Left hindlimb (tissue), 1 donor: Measurements from ENCODE around the gene ADGRA3.
"Not testable (repeated sequence)": the region's sequence is repeated elsewhere in the genome, so short reads cannot be mapped to it uniquely, and the experiment has no call there.

ENCODE experiments used
- DNase-seq: peaks from one replicate; pipeline ENCODE4 v3.0.0-alpha.2; 2018

ADGRA3 gene

DNA sequence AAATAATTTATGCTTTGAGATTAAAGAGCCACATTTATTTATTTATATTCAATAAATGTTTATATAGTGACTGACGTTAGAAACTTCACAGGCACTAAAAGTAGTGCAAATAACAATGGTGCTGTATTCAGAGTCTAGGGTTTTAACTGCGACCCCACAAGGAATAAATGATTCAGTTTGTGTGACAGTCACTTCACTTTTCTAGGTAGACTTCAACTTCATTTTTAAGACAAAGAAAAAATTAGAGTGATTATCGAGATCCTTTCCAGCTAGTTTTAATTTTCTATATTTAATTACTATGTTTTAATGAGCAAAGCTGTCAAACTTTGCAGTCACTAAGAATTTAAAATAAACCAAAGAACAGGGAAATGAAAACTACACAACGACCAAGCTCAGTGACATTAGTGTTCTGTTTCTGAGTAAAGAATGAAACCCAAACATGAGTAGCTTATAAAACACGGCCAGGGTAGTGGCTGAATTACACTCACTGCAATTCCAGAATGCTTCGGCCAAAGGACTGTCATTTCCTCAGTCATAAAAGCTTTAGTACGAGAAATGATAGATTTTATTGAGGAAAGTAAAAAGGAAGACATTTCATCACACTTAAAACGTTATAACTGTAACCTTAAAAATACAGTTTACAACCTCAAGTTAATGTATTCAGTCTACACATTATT is 38.6 kb downstream of the ADGRA3 start:
- no peak for DNase-seq

DNA sequence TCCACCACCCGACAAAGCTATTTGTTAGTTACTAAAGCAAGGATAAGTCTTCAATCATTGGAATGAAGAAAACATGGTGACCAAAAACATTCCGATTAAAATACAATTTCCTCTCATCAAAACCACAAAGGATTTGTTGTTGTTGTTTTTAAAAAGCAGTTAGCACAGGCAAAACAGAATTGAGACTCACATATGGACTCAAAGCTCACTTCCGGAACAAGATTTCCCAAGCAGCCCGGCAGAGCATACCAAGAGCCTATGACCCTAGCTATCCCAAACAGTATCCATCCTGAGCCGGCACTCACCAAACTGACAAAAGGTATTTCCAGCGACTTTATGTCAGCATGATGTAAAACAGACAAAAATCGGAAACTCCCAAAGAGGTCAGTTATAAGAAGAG is 39.9 kb downstream of the ADGRA3 start:
- DNase-seq = no peak

DNA sequence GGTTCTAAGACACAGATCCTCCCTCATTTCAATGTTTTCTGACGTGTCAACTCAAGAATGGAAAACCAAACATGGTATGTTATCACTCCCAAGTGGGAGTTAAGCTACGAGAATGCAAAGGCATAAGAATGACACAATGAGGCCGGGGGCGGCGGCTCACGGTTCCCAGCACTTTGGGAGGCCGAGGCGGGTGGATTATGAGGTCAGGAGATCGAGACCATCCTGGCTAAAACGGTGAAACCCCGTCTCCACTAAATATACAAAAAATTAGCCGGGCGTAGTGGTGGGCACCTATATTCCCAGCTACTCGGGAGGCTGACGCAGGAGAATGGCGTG is 40.6 kb downstream of the ADGRA3 start:
- not testable (repeated sequence) for DNase-seq

DNA sequence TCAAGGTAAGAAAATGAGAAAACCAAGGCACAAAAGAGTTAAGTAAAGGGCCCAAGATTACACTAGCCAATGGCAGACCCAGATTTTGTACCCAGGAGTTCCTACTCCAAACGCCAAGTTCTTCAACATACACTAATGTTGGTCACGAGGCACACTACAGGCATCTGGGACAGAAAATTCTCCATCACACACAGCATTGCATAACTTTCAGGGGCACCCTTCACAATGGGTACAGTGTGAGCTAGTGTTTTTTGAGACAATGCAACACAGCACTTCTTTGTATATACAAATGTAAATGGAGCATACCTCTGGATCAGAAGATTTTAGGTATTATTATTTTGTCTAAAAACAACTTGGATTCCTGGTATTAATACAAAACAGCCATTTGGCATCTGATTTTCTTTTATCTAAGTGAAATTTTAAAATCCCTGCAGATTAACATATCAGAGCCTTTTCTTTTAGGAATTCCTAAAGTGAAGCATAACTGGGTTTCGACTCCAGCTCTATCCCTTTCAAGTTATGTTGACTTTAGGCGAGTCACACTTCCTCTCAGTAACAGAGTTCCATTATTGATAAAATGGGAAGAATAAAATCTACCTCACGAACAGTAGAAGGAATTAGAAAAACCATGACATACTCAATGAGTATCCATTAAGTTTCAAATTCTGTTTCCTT is 41.1 kb downstream of the ADGRA3 start:
- no peak for DNase-seq

DNA sequence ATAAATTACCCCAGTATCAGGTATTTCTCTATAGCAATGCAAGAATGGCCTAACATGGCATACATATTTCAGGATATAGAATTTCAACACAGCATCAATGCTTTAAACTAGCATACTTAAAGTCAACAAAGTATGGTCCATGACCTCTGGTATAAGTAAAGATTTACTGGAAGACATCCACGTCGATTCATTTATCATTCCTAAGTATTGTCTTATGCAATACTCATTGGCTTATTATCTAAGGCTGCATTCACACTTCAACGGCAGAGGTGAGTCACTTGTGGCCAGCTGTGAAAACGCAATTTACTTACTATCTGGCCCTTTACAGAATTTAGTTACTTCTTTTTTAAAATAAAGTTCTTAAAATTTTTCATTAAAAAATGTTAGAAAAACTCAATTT is 42.6 kb downstream of the ADGRA3 start:
- DNase-seq = no peak

DNA sequence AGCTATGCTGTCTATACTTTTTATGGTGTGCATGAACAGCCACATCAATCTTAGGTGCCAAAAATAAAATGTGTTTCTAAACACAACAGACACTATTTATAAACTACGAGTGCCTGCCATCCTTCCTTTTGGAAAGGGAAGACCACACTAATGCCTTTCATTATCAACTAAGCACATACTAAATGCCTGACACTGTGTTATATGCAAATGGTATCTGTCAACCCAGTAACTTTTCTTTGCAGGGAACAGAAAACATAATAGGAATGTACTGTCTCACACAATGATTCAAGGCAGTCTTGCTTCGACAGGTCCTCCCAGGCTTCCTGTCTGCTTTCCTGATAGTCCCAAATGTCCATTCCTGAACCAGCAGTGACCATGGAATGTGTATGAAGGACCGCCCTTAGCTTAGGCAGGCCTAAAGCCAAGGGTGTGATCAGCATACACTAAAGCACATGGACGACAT is 43.8 kb downstream of the ADGRA3 start:
- DNase-seq = no peak

DNA sequence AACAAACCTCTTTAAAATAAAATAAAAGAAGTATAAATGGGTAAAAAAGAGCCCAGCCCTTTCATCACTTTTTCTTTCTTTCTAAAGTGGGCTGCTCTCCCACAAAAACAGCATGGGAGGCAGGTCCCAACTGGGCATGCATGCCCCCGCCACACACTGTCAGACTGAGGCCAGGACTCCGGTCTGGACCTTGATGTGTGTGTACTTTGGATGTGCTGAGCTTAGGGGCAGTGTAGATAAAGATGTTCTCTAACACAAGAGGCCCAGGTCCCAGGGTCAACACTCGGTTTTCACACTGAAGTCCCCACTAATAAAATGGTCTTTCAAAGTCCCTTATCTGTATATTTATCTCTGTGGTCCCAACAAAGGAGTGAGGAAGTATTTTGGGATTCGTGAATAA is 44.4 kb downstream of the ADGRA3 start:
- no peak for DNase-seq

DNA sequence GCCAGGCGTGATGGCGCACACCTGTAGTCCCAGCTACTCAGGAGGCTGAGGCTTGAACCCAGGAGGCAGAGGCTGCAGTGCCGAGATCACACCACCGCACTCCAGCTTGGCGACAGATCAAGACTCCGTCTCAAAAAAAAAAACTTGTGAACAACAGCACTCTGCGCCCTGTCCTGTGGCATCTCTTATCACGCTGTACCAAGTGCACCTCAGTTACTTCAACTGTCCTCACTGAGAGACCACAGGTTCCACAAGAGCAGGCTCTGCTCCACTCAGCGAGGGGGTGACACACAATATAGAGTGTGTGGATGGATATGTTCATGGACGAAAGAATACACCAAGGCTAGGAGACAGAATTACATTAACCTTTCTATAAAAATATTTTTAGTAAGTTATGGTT is 49.3 kb downstream of the ADGRA3 start:
- DNase-seq = no peak

DNA sequence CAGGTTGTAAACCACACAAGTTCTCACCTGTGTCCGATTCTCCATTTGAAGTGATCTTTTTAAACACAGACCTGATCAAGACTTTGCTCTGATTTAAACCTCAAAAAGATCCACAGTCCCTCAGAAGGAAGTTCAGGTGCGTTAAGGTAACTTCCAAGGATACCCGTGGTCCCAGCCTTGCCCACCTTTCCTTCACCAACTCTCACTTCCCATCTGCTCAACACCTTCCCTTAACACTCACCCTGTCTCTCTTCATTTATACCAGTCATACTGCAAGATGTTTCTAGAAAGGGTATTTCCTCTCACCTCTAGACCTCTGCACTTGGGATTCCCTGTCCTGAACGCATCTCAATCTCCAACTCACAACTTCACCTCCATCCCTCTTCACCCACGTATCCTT is 49.9 kb downstream of the ADGRA3 start:
- no peak for DNase-seq

DNA sequence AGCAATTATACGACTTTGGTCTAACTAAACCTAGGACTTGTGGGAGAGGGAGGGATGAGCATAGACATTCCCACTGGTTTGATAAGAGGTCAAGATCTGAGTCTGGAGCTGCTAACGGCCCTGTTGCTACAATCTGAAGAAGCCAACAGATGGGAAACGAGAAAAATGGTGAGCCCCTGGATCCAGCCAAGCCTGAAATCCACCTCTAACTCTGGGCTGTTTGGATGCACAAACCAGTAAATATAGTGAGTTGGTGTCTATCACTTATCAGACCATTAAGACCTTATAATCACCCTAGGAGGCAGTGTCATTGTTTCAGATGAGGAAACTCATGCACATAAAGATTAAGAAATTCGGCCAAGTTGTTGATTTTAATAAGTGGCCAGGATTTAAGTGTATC is 50.5 kb downstream of the ADGRA3 start:
- DNase-seq = no peak

DNA sequence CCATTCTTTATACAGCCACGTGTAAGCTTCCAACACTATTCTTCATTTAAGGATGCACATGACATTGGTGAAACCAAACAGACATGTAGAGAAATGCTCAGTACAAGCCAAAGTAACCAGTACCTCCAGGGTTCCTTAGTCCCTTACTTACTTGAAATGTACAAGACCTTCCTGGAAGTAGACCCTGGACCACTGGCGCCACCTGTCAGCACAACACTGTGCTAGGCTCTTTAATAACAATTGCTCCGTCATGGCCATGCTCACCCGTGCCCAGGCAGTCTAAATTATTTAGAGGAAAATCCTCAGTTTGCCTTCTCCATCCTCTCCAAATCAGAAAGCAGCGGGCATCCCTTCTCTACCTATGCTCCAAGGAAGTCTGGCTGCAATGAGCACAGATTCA is 52.7 kb downstream of the ADGRA3 start:
- DNase-seq = no peak

DNA sequence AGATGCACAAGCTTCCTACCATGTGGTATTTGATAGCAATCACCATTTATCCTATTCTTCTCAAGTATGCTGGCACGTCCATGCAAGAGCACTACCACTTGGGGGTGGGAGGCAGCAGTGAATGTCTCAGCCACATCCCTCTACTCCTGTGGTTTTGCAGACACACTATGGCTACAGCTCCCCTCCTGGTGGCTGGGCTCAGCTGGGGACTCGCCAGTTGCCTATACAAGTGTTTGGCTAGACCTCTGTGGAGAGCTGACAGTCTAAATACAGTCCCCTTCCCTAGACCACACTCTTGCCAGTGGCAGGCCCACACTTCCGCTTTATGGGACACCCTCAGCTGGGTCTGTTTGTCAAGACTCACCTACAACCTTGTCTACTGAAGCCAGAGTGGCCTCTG is 53.2 kb downstream of the ADGRA3 start:
- no peak for DNase-seq

DNA sequence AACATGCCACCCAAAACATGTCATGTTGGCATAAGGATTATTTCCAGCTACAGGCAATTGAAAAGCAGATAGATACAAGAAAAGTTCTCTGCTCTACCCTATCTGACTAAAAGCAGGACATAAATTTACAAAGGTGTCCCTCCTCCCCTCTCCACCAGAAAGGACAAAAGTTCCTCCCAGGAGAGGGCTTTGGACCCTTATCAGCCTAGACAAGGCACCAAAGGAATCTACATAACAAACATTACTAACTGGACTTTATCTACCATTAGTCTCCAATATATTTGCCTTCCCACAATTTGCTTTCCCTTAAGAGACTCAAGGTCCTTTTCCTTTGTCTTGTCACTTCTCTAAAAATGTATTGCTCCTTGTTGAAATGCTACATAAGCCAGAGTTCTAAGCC is 55.6 kb downstream of the ADGRA3 start:
- no peak for DNase-seq

DNA sequence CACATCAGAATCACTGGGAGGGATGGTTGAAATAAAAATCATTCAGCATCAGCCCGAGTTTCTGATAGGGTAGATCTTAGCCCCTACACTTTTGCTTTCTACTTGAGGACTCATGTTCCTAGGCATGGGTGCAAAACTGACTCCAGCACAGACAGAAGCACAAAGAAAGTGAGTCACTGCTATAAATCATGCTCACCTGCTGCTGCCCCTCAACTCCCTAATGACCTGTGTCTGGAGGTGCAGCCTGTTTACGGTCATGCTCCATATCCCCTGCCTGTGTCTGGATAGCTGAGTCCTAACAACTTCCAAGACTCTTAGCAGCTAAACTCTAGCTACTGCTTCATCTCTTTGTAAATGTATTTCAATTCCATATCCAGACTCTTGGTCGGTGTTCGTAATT is 57.8 kb downstream of the ADGRA3 start:
- DNase-seq = no peak

DNA sequence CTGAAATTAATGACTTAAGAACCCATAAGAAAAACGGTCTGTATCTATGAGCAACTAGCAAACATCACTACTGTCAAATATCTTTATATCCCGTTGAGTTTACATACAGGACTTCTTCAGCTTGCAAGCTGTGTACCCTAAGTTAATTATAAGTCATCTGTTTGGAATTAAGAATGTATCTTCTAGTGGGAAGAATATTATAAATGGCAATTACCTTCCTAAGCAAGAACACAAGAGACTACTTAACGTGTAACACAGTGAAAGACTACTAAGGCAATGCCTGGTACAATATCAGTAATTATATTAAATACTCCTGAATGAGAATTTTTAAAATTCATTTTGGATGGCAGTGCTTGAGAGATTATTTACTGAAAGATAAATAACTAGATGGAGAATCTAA is 58.5 kb downstream of the ADGRA3 start:
- no peak for DNase-seq

DNA sequence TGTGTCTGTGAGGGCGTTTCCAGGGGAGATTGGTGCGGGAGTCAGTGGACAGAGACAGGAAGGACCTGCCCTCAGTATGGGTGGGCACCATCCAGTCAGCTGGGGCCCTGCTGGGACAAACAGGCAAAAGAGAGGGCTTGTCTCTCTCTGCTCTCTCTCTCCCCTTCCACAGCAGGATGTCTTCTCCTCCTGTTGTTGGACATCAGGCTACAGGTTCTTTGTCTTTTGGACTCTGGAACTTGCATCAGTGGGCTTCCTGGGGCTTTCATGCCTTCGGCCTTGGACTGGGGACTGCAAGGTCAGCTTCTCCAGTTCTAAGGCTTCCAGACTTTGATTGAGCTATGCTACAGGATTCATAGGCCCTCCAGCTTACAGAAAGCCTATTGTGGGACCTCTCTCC is 59.6 kb downstream of the ADGRA3 start:
- no peak for DNase-seq

DNA sequence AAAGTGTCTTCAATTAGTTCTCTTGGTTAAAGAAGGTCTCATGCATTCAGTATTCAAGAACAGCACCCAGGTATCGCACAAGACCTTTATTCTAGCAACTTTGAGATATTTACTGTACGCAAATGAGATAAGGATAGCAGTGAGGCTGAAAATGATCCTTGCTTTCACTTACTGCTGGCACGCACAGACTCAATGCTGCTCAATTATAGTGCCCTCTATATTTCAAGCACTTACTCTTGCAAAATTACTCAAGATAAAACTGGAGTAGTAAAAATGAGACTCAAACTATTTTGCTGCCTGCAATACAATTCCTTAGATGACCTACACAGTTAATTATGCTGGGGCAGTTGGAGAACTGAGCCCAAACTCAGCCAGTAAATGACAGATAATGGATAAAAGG is 60.9 kb downstream of the ADGRA3 start:
- no peak for DNase-seq

DNA sequence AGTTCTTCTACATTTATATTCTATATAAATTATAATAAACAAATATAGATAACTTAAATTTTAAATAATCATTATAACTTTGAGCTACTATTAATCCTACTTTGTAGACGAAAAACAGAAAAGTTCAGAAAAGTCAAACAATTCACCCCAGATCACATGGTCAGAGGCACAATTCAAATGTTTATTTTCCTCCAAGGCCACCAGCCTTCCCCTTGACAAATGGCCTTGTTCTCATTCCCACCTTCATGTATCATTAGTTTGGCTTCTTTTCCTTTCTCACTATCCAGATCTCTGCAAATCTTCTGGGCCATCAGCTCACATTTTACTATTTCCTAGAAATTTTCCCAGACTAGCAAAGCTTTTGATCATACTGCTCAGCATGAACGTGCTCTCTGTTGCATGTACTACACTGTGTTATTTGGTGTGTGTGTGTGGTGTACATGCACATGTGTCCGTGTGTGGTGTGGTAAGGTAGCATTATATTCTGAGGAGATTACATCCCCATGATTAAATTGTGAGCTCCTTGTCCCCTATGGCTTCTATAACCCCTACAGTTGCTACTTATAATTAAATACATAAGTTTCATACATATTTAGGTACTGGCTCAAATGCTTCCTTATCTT is 61.5 kb downstream of the ADGRA3 start:
- DNase-seq = no peak

DNA sequence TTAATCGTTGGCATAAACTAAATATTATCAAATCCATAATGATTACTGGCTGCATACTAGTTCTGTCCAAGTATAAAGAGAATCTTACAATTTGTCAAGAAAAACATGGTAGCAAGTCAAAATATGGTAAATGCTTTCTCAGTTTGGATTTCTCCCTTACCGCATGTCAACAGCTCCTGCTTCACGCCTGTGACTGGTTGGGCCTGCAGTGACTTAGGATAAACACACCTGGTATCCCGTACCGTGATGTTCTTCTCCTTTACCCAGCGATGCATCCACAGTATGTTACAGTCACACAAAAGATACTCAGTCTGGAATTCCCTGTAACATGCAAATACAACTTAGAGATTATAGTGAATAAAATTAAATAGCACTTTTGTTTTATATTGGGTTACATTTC is 71.1 kb downstream of the ADGRA3 start:
- no peak for DNase-seq

DNA sequence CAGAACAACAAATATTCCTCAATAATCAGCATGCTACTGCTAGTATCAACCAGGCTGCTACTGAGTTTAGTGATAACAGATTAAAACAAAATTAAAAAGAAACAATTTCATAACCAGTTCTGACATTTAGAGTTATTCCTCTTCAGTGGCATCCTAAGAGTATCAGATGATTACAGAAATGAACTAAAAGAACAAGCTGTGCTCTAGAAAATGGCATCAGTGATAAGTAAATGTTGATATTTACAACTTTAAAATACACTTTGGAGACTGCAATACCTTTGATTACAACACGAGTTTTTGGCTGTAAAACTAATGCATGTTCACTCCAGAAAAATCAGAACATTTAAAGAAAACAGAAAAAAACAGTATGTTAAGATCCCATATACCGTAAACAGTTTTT is 72.9 kb downstream of the ADGRA3 start:
- DNase-seq = no peak

DNA sequence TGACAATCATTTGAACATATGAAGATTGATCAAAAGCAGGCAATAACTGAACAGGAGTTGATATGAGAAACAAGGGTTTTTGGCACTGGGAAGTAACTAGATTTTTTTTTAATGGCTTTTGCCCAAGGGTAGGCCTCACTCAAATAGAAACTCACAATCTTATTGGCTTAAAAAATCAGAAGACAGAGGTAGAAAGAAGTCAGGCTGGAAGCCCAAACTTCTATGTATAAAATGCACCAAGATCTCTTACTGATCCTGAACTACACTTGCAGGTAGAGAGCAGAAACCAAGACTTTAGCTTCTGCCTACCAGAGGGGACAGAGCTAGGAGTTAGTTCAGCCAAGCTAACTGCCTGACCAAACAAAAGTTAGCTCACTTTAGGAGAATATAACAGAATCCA is 74.9 kb downstream of the ADGRA3 start:
- no peak for DNase-seq

DNA sequence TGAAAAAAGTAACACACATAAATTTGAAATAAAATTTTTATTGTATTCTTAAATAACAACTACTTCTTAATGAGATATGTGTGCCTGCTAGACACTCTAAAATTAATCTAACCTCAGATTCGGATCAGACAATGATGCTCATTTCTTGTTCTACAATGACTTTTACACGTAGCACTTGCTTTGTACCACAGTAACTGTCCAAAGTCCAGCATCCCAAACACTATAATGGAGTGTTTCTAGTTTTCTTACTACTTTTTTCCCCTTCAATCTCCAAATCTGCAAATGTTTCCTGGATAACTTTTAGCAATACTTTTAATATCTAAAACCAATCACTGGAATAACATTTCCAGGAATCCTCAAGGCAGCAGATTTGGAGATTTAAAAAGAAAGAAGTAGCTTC is 75.9 kb downstream of the ADGRA3 start:
- no peak for DNase-seq

DNA sequence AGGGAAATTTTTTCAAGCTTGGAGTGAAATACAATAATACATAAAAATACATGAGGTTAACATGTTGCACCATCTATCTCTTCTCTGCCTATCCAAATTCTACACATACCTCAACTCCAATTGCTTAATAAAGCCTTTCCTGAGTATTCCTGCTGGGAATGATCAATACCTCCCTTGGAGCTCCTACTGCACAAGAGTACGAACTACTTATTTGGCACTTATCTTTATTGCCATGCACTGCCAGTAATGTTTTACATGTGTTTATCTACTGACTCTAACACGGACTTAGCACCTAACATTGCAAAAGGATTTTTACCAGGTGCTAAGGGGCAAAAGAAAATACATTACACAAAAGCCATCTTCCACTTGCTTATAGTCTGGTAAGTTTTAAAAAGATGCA is 80.2 kb downstream of the ADGRA3 start:
- no peak for DNase-seq

DNA sequence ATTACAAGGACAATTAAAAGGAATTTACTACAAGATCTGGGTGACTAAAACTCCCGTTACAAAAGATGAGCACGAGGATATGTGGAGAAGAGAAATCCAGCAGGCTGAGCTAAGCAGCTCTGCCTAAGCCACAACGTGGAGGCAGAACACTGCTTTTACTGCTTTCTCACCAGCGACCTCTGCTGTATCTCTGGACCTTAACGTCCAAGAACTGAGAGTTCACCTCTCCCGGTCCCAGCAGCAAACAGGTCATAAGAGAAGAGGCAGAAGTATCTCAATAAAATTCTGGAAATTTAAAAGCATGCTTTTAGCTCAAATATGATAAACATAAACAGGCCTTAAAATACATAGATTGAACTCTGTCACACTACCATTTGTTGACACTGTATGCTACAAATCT is 81.0 kb downstream of the ADGRA3 start:
- no peak for DNase-seq

DNA sequence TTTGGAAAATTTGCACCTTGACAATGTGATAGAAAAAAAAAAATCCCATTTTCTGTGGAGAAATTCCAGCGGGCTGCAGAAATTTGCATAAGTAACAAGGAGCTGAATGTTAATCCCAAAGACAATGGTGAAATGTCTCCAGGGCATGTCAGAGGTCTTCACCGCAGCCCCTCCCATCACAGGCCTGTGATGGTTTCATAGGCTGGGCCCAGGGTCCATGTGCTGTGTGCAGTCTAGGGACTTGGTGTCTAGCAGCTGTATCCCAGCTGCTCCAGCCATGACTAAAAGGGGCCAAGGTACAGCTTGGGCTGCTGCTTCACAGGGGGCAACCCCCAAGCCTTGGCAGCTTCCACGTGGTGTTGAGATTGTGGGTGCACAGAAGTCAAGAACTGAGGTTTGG is 85.2 kb downstream of the ADGRA3 start:
- no peak for DNase-seq
